ENCODE data around the gene ARID1B. TPM values are rescaled to one million over a fixed set of nuclear protein-coding genes. Genes with fewer than 3 reads are reported as not detected.

Gene ARID1B
- total and polyA plus RNA-seq, 9 of the 15 experiments (the other 6 are each of a cell fraction or from before 2014, with no cell fraction given), result 12.5 to 50.5 (median 25.8) TPM

DNA sequence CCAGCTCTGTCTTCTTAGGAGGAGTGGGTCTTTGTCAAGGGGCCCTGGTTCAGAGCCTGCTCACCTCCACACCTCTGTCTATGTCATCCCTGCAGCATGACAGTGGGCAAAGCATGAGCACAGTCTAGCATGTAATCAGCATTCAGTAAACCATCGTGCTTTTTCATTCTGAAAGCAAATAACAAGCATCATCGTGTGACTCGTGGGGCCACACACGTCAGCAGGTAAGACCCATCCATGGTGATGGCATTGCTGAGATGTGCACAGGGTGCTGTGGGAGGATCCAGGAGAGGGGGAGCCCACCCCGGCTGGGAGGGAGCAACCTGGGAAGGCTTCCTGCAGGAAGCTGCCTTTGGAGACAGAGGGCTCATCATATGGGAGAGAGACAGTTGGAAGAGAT, 439.4 kb downstream of the ARID1B start:
- intact Hi-C loops (cut with micrococcal nuclease) (no loop called here), in situ Hi-C loops (cut with MboI) (no loop called here)
- BruUV-seq (replicated peaks), result no TSS peak
- FAIRE-seq (no peak), DNase-seq (ENCODE audit: extremely low read depth in 1 of 4, low spot score in 3 of 4) (no peak), ATAC-seq (no peak)
- Histone ChIP-seq H3K9me1 (ENCODE audit: control insufficient read depth, insufficient read depth, low read length) (no peaks in the 10 kb centered on the region), H4K20me1 (replicated peaks; ENCODE audit: control insufficient read depth, insufficient read depth, low read length) (no peaks in the 10 kb centered on the region), H3K27me3 (ENCODE audit: control insufficient read depth in 2 of 2, insufficient read depth in 2 of 2, low read length in 2 of 2) (no peaks in the 10 kb centered on the region; a peak in 1 of 5 replicates), H3K9me3 (replicated peaks; ENCODE audit: control insufficient read depth, insufficient read depth, low read depth, low read length) (no peaks in the 10 kb centered on the region), H3K79me2 (ENCODE audit: control insufficient read depth, insufficient read depth, low read length) (no peaks in the 10 kb centered on the region), H3K27ac (ENCODE audit: extremely low read depth, low read depth, low read length) (no peak overlapping the region), H3K4me1 (replicated peaks in 1 of 2; ENCODE audit: control insufficient read depth in 2 of 2, insufficient read depth in 2 of 2, low read length in 2 of 2) (peaks cover 9 to 29% of the 10 kb centered on the region in 2 experiments), H3K4me3 (no peak overlapping the region), H3K36me3 (ENCODE audit: control insufficient read depth, insufficient read depth, low read length) (no peaks in the 10 kb centered on the region), H2AFZ (ENCODE audit: low read depth, low read length) (no peak overlapping the region), H3K4me2 (ENCODE audit: insufficient read depth, low read length) (no peak overlapping the region), H3K9ac (ENCODE audit: insufficient read depth in 1 of 2, low read depth in 2 of 2, low read length in 2 of 2) (no peak overlapping the region)
- CTCF ChIA-PET (ENCODE audit: low intra/inter-chr PET ratio), result no interaction called here
- TF ChIP-seq KDM5B (IDR thresholded peaks at IDR 0.05; ENCODE audit: insufficient replicate concordance, low read depth, low read length), result no peak
- peak; percentile 91 for TF ChIP-seq ZFP36 (IDR thresholded peaks at IDR 0.05; ENCODE audit: low read depth, low read length, partially characterized antibody)
- POLR2A ChIA-PET, result interaction anchor here (1.1 kb wide), 1 partner anchor 23 kb away, joined by 3 read pairs; no protein-coding TSS in a partner anchor
- WGBS (ENCODE audit: insufficient coverage, low coverage, missing lambda C conversion rate), result 31% methylated on average over 5 of the region's 5 CpGs

DNA sequence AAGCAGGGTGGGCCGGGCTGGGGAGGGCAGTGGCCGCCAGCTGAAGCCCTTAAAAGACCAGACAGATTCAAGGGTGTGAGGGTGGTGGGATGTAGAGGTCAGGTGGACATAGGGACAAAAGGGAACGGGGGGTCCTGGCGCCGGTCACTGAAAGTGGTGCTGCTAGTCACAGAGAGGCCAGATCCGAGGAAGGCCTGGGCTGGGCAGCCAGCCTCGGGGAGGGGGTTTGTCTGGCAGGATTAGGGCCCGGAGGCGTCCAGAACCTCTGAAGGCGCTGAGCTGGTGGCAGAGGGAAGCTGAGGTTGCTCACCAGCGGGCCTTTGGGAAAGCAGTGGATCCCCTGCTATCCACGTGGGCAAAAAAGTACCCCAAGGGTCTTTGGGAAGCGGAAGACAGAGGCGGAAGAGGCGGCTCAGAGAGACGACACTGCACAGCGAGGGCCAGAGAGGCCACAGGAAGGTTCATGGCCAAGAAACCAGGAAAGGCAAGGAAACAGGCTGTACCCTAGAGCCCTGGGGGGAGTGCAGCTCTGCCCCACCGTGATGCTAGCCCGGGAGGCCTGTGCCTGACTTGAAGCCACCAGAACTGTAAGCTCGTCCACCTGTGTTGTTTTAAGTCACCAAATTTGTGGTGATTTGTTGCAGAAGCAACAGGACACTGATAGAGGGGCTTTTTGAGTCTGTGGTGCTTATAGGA, 440.2 kb downstream of the ARID1B start:
- Histone ChIP-seq H3K4me3 (no peak overlapping the region), H4K20me1 (replicated peaks; ENCODE audit: control insufficient read depth, insufficient read depth, low read length) (no peaks in the 10 kb centered on the region), H3K9me1 (ENCODE audit: control insufficient read depth, insufficient read depth, low read length) (no peaks in the 10 kb centered on the region), H2AFZ (ENCODE audit: low read depth, low read length) (no peak overlapping the region), H3K79me2 (ENCODE audit: control insufficient read depth, insufficient read depth, low read length) (no peaks in the 10 kb centered on the region), H3K4me1 (replicated peaks in 1 of 2; ENCODE audit: control insufficient read depth in 2 of 2, insufficient read depth in 2 of 2, low read length in 2 of 2) (peaks cover 10 to 36% of the 10 kb centered on the region in 2 experiments), H3K9me3 (replicated peaks; ENCODE audit: control insufficient read depth, insufficient read depth, low read depth, low read length) (no peaks in the 10 kb centered on the region), H3K9ac (ENCODE audit: insufficient read depth in 1 of 2, low read depth in 2 of 2, low read length in 2 of 2) (0 out of 4 replicates have a peak overlapping the region, but pooled peaks of 1 of the 2 experiments have one; percentile 18), H3K27me3 (ENCODE audit: control insufficient read depth in 2 of 2, insufficient read depth in 2 of 2, low read length in 2 of 2) (no peaks in the 10 kb centered on the region; a peak in 1 of 5 replicates), H3K4me2 (ENCODE audit: insufficient read depth, low read length) (no peak overlapping the region), H3K27ac (ENCODE audit: extremely low read depth, low read depth, low read length) (no peak overlapping the region), H3K36me3 (ENCODE audit: control insufficient read depth, insufficient read depth, low read length) (no peaks in the 10 kb centered on the region)
- FAIRE-seq, result no peak
- in situ Hi-C loops (cut with MboI) (no loop called here), intact Hi-C loops (cut with micrococcal nuclease) (no loop called here)
- no peak for DNase-seq (ENCODE audit: extremely low read depth in 1 of 4, low spot score in 3 of 4)
- ChIA-PET POLR2A (interaction anchor here (0.6 kb wide), 3 partner anchors 18 to 928 kb away, joined by 3 read pairs; no protein-coding TSS in a partner anchor), CTCF (ENCODE audit: low intra/inter-chr PET ratio) (no interaction called here)
- BruUV-seq (replicated peaks), result no TSS peak
- ATAC-seq, result no peak
- 51% methylated on average over 18 of the region's 20 CpGs for WGBS (ENCODE audit: insufficient coverage, low coverage, missing lambda C conversion rate)
- TF ChIP-seq, protein P1, sequence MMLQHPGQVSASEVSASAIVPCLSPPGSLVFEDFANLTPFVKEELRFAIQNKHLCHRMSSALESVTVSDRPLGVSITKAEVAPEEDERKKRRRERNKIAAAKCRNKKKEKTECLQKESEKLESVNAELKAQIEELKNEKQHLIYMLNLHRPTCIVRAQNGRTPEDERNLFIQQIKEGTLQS (IDR thresholded peaks at IDR 0.05), result no peak
- TF ChIP-seq, protein P1 (CRISPR knock-in tag; conservative IDR thresholded peaks at IDR 0.05), result no peak
- TF ChIP-seq, protein P2, sequence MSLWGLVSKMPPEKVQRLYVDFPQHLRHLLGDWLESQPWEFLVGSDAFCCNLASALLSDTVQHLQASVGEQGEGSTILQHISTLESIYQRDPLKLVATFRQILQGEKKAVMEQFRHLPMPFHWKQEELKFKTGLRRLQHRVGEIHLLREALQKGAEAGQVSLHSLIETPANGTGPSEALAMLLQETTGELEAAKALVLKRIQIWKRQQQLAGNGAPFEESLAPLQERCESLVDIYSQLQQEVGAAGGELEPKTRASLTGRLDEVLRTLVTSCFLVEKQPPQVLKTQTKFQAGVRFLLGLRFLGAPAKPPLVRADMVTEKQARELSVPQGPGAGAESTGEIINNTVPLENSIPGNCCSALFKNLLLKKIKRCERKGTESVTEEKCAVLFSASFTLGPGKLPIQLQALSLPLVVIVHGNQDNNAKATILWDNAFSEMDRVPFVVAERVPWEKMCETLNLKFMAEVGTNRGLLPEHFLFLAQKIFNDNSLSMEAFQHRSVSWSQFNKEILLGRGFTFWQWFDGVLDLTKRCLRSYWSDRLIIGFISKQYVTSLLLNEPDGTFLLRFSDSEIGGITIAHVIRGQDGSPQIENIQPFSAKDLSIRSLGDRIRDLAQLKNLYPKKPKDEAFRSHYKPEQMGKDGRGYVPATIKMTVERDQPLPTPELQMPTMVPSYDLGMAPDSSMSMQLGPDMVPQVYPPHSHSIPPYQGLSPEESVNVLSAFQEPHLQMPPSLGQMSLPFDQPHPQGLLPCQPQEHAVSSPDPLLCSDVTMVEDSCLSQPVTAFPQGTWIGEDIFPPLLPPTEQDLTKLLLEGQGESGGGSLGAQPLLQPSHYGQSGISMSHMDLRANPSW (CRISPR knock-in tag; IDR thresholded peaks at IDR 0.05), result no peak
- TF ChIP-seq U2AF2 (optimal IDR thresholded peaks at IDR 0.05; ENCODE audit: low read depth, low read length) (no peak), SMC3 (conservative IDR thresholded peaks at IDR 0.05; ENCODE audit: insufficient read depth, low read depth, low read length) (no peak), SMARCE1 (IDR thresholded peaks at IDR 0.05) (no peak), KDM5B (IDR thresholded peaks at IDR 0.05; ENCODE audit: insufficient replicate concordance, low read depth, low read length) (no peak), SRSF3 (IDR thresholded peaks at IDR 0.05; ENCODE audit: insufficient read depth, low read length) (no peak), CHD1 (IDR thresholded peaks at IDR 0.05; ENCODE audit: low read length) (no peak), SMAD4 (CRISPR knock-in tag; conservative IDR thresholded peaks at IDR 0.05) (no peak), ARNT (IDR thresholded peaks at IDR 0.05) (no peak)
